VCaP (cell line): Measurements from ENCODE around the gene CMTM7.

Source experiments
- H3K27ac ChIP-seq: fragments of 450-650 bp; 2 replicates; pipeline ENCODE4 v1.5.1; 2017
- CTCF ChIP-seq: fragments of 450-650 bp; conservative IDR thresholded peaks from 2 replicates; pipeline ENCODE4 v1.5.1; 2017; ENCODE audit warnings: mild to moderate bottlenecking, moderate library complexity

The CMTM7 gene

GRCh38 chr3:32420126-32421038 lies 28.7 kb downstream of the CMTM7 start:
- TF ChIP-seq CTCF = 0 out of 2 replicates have a peak, but pooled peaks have one; percentile 16

GRCh38 chr3:32421185-32421584 lies 29.5 kb downstream of the CMTM7 start:
- peak overlapping the region; percentile 80 for H3K27ac ChIP-seq
- TF ChIP-seq CTCF = no peak

More at GRCh38 chr3:32420126-32421038, 28.7 kb downstream of the CMTM7 start:
- peak overlapping the region; percentile 80 for H3K27ac ChIP-seq

GRCh38 chr3:32421991-32422859 lies 30.6 kb downstream of the CMTM7 start:
- H3K27ac ChIP-seq = peak overlapping the region; percentile 80
- TF ChIP-seq CTCF = no peak

- peak overlapping the region; percentile 80 for H3K27ac ChIP-seq
- TF ChIP-seq CTCF = no peak
Measured at GRCh38 chr3:32422943-32423342, 31.3 kb downstream of the CMTM7 start.

- H3K27ac ChIP-seq = peak overlapping the region; percentile 80
Measured at GRCh38 chr3:32423534-32423933, 31.9 kb downstream of the CMTM7 start.

GRCh38 chr3:32423956-32424557 lies 32.4 kb downstream of the CMTM7 start:
- TF ChIP-seq CTCF = no peak
- peak overlapping the region; percentile 80 for H3K27ac ChIP-seq

More at GRCh38 chr3:32423534-32423933, 31.9 kb downstream of the CMTM7 start:
- TF ChIP-seq CTCF = no peak
